Measurements from ENCODE around the gene S1PR3. TPM values are rescaled to one million over a fixed set of nuclear protein-coding genes. Genes with fewer than 3 reads are reported as not detected.

S1PR3 gene
- total RNA-seq, 1 donor from 2014 or later, result 0.22 TPM

DNA sequence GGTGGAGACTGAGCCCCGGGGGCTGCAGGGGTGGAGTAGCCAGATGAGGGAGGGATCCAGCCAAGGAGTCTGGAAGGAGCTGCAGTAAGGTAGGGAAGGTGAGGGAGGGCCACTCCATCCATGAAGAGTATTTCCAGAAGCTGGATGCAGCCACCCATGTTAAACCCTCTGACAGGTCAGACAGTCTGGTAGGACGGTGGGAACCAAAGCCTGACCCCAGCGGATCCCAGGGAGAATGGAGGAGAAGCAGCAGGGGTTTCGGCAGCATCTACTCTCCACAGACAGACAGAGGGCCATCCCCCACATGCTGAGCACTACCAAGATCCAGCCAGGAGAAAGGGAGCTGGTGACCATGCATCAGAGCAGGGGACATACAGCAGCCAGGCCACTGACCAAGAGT lies 22.5 kb upstream of the S1PR3 start:
- intact Hi-C loops (cut with micrococcal nuclease), result no loop called here

DNA sequence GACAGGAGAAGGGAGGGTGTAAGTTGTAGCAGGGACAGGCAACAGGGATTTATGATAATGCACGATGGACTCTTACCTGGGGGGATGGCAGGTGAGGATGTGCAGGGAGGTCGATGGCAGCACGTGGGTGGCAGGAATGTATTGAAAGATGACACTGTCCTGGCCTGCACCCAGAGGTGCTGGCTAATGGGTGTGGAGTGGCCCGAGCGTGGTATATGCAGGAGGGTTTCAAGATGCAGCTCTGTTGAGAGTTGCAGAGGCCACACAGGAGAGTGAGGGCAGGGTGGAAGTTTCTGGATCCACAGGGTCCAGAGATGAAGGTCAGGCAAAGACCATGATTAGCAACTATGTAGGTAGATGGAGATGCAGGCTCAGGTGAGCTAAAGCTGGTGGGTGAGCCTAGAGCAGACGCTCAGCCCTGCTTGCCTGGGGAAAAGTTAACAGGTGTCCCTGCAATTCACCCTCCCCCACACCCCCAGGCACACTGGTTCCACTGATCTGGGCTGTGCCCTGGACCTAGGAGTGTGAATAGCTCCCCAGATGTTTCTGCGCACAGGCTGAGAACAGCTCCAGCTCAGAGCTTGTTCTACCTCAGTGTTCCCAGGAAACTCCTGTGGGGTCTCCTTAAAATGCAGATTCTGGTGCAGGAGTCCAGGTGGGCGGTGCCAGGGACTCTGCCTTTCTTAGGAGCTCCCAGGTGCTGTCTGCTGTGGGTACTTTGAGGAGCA lies 21.5 kb upstream of the S1PR3 start:
- intact Hi-C loops (cut with micrococcal nuclease), result no loop called here

DNA sequence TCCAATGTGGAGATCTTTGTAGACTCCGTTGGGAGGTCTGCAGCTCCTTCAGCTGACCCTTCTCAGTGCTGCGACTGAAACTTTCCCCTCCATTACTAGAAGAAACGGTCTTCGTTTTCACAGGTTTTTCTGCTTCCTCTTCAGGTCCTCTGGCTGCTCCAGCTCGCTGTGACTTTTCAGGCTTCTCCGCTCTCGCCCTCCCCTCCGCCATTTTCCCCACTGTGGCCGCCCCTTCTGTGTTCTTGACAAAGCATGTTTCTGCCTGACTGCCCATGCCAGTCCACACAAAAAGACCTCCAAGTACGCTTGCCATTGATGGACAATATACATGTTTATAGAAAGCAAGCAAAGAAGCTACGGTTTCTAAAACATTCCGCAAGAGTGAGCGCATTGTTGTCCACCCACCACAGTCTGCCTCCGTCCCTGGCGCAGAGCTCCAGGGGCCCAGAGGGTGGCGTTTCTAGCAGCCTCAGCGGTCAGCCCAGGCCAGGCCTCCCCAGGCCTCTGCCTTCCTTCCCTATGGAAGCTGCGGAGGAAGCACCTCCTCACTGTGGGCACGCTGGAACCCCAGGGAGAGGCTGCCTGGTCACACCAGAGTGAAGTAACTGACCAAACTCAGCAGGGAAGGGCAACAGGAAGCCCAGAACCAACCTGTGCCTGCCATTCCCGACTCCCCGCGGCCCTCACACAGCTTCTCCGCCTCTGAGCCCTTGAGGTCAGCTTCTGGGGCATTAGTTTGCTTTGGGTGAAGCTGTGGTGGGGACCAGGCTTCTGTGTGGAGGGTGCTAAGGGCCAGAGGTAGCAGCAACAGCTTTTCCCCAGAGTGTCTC lies 19.9 kb upstream of the S1PR3 start:
- intact Hi-C loops (cut with micrococcal nuclease), result no loop called here

DNA sequence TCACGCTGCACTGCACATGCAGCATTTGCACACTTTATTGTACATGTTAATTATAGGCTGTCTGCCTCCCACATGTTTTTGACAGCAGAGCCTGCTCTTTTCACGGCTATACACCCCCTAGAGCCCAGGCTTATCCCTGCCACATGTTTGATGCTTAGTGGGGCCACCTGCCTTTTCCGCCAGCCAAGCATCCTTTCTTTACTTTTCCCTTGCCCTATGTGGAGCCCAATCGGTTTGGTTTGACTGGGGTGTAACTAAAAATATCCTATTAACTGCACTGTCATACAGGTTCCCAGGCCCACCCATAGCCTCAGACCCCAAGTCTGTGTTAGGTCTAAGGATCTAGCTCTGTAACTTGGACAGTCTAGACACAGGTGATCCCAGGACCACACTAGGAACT lies 18.9 kb upstream of the S1PR3 start:
- intact Hi-C loops (cut with micrococcal nuclease), result no loop called here

DNA sequence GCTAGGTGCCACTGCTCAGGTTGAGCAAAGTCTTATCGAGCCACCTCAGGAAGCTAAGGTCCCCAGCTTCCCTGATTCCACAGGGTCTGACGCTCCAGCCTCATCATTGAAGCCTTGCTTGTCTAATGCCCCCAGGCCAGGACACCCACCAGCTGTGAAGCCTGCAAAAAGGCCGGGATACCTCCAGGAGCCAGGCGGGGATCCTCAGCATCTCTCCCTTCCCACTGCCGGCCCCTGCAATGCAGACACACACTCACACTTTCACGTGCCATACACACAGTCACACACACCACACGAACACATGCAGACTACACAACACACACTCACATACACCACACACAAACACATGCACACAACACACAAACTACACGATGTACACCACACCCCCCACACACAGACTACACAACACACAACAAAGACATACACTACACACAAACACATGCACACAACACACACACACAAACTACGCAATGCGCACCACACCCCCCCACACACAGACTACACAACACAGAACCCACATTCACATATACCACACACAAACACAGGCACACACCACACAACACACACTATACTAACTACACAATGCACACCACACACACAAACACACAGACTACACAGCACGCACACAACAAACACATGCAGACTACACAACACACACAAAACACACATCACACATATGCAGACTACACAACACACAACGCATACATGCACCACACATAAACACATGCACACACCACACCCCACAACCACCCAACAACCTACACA lies 17.8 kb upstream of the S1PR3 start:
- intact Hi-C loops (cut with micrococcal nuclease), result no loop called here

DNA sequence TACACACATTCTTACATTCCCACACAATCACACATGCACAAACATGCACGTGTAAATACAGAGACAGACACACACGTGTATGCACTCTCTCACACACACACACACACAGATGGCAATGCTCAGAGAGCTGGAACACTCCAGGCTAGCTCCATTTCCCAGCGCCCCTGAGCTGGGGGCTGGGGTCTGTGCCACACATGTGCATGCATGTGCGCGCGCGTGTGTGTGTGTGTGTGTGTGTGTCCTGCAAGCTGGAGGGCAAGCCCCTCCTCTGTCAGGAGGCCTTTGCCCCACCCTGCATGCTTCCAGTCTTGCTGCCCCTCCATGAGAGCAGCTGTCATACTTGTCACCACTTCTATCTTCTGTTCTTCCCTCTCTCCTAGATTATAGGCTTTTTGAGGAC lies 16.6 kb upstream of the S1PR3 start:
- intact Hi-C loops (cut with micrococcal nuclease), result no loop called here

DNA sequence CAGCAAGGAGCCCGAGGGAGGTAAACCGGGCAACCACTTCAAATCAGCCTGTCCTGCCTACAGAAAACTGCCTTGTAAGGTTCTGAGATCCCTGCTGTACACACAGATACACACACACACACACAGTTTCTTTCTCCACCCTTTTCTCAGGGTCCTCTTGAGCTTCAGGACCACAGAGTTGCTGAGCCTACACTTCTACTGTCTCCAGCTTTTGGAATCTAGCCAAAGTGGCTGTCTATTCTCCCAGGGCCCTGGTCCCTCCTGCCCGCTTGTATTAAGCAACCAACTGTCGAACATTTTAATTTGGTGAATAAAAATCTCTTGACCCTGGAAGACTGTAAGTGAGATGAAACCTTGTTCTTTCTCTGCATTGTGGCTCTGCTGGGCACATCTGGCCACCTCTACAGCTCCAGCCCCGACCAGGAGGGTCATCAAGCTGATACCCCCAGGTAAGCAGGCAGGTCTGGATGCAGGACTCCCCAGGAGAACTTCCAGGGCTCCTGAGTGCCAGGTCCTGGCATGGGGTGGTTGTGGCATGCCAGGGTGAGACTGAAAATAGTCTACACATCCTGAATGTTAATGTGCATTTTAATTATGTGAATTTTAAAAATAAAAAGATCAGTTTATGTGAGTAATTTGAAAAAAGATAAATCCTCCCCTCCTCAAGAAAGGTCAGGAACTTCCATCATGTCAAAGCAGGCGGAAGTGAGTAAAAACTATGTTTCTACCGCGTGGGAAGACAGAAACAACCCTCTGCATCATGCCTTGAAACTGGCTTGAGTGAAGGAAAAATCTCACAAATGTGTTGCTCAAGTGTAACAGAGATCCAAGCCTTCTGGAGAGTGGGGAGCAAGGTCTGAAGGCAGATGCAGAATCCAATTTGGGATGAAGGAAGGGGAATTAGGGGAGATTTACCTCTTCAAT lies 15.0 kb upstream of the S1PR3 start:
- intact Hi-C loops (cut with micrococcal nuclease), result no loop called here

DNA sequence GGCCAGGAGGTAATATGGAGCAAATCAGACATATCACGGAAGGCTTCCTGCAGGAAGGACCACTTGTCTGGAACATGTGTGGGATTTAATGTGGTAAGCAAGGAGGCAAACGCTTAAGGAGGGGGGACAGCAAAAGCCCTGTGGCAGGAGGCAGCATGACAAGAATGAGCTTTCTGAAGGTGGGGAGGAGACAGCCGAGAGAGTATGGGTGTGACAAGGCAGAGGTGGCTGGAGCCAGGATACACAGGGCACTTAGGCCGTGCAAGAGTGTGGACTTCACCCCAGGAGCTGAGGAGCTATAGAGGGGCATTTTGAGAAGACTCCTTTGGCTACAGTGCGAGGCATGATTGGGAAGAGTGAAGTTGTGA lies 14.4 kb upstream of the S1PR3 start:
- intact Hi-C loops (cut with micrococcal nuclease), result no loop called here

DNA sequence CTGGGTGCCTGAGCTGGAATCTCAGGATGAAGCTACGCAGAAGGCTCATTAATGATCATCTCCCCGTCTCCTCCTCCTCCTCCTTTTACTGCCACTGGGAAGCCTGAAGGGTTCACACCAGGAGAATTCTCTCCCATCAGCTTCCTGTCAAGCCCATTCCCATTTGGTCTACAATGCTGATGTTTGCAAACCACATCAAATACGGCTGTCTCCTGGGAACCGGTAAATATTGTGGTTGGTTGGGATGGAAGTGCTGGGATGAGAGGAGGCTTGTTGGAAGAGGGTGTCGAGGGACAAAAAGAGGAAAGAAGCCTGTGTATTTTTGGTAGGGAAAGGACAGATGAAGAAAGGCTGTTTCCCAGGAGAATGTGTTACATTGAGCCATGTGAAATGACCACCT lies 13.2 kb upstream of the S1PR3 start:
- intact Hi-C loops (cut with micrococcal nuclease), result no loop called here

DNA sequence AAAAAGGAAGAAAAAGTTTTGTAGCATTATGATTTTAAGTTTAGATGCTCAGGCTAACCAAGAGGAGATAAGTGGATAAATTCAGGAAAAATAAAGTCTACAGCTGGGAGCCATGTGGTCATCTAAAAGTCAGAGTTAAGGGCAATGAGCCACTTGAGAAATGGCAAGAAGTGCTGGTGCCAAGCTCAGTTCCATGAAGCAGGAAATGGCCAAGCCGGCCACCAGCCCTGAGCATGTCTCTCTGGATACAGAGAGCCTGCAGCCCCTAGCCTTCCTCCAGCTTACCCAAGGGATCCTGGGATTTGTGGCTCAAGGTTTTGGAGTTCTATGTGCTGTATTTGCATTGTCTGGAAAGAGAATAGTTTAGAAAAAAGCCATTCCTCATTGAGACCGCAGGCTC lies 12.2 kb upstream of the S1PR3 start:
- intact Hi-C loops (cut with micrococcal nuclease), result no loop called here

DNA sequence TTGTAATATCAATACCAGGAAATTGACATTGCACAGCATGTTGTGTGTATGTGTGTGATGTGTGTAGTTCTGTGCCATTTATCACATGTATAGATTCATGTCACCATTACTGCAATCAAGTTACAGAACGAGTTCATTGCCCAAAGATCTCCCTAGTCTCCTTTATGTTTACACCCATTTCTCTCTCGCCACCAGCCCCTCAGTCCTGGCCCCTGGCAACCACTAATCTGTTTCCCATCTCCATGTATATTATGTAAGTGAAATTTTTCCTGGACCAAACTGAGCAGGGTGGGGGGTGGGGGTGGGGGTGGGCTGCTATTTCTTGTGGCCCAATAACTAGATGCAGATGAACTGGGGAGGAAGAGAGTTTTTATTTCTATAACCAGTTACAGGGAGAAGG lies 11.5 kb upstream of the S1PR3 start:
- intact Hi-C loops (cut with micrococcal nuclease), result no loop called here

DNA sequence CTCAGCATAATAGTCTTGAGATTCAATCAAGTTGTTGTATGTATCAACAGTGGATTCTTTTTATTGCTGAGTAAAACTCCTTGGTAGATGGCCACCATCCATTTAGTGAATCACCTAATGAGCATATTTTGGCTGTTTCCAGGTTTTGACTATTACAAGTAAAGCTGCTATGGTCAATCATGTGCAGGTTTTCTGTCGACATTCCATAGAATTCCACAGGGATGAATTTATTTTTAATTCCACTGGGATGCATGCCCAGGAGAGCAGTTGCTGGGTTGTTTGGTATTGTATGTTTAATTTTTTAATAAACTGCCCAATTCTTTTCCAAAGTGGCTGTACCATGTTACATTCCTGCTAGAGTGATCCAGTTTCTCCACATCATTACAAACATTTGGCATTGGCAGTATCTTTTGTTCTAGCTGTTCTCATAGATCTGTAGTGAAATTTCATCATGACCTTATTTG lies 10.5 kb upstream of the S1PR3 start:
- intact Hi-C loops (cut with micrococcal nuclease), result no loop called here

DNA sequence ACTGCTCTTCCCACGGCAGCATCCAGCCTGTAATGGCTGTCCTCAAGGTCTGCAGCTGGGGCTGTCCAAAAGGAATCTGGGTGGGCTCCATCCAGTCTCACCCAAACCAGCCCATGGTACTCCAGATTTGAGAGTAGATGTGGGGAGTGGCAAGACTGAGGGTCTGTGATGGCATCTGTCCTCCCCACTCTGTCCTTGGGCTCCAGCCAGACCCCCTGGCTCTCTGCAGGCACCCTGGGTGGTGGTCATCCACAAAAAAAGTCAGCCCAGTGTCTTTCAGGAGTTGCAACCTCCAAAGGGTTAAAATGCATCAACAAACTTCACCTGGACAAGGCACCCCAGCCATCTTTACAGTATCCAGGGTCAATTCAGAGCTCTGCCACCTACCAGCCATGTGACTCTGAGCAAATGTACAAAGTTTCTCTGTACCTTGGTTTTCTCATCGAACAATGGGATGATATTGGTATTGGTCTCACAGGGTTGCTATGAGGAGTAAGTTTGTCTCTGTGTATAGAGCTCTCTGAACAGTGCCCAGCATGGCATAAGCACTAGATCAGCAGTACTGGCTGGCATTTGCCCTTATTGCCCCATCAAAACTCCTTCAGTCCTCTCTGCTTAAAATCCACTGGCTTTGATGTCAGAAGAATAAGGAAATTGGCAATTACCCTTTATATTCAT lies 7.3 kb upstream of the S1PR3 start:
- intact Hi-C loops (cut with micrococcal nuclease), result no loop called here

DNA sequence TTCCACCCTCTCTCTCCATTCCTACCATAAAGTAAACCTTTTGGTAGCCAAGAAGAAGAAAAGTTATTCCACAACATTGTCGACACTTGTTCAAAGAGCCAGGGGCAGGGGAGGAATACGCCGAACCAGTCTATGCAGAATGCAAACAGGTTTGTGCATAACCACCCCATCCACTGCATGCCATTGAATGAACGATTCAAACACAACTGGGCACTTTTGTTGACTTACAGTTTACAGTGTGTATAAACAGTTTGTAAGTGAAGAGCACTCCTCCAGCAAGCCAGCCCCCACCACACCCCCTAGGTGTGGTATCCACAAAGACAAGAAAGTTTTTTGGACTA lies 6.8 kb upstream of the S1PR3 start:
- intact Hi-C loops (cut with micrococcal nuclease), result no loop called here

DNA sequence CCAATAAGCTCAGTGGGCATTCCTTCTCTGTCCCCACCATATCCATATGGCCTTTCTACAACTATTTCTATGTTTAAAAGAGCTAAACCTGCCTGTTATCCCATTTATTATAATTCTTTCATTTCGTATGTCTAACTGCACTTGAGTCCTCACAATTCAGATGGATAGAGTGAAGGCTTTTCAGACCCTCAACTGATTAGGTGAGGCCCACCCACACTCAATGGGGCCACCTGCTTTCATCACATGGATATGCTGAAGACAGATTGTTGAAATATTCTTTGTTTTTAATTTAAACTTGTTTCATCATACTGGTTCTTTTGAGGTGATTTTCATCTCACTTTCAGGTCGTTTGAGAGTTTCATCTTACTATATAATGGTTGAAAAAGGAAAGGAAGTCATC lies 5.7 kb upstream of the S1PR3 start:
- intact Hi-C loops (cut with micrococcal nuclease), result loop anchor here (5.0 kb wide), 2 partner anchors 448 to 1033 kb away; partner anchors contain the start of gene NXNL2

DNA sequence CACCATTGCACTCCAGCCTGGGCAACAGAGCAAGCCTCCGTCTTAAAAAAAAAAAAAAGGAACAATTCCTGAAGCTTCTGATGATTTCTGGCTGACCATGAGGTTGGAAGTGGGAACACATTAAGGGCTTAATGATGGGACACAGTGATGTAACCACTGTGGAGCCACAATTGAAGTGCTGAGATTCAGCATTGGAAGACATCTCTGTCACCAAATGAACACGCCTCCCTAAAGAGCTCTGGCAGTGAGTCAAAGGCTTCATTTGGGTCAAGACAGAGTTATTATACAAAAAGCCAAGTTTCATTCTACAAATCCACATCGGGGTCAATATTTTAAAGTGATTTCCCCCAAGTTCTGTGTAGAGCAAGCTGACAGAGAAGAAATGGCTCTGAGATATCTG lies 4.5 kb upstream of the S1PR3 start:
- intact Hi-C loops (cut with micrococcal nuclease), result loop anchor here (5.0 kb wide), 2 partner anchors 449 to 1034 kb away; partner anchors contain the start of gene NXNL2

DNA sequence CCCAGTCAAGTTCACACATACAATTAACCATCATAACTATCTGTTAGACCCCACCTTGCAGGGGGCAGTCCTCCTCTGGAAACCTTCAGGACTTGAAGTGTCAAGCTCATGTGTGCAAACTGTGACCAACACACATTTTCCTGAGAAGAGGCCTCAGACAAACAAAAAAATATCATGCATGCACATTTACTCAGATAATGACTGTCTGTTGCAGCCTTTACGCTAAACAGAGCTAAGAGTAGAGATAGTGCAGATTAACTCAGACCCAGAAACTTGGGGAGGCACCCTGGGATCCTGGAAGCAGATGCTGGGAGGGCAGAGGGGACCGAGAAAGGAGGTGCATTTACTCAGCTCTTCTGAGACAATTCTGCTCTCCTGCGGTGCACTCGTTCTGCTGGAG lies 3.6 kb upstream of the S1PR3 start:
- intact Hi-C loops (cut with micrococcal nuclease), result loop anchor here (5.0 kb wide), 2 partner anchors 450 to 1035 kb away; partner anchors contain the start of gene NXNL2

DNA sequence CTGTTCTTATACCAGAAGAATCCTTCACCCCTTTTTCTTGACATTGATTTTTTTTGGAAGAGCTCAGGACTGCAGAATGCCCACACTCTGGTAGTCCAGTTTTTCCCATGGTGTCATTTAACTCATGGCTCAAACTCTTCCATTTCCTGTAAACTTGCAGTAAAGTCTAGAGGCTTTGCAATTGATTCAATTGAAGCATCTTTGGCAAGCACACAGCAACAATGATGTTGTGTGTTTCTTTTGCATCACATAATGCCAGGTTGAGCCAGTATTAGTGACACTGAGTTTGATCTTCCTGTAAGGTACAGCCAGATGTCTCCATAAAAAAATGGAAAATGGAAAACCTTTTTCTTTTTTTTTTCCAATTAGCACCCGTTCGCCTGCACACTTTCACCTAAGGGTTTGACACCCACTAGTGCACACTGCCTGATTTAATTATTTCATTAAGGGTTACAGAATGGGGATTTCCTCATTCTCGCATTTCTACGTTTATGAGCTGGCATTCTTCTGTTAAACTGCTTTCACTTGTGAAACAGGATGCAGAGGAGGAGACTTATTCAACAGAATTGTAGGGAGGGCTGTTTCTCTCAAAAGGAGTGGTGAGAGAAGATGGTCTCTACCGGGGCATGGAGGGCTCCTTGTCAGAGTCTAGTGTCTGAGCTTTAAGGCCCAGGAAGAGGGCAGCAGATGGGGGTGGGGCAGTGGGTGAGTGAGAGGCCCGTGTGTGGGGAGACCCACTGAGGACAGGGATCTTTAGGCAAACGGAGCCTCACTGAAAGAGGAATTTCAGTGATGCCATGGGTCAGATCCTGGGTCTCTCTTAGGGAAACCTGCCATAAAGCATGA lies 2.2 kb upstream of the S1PR3 start:
- intact Hi-C loops (cut with micrococcal nuclease), result loop anchor here (1.0 to 5.0 kb wide), 3 partner anchors 154 to 1037 kb away; partner anchors contain the start of gene NXNL2

DNA sequence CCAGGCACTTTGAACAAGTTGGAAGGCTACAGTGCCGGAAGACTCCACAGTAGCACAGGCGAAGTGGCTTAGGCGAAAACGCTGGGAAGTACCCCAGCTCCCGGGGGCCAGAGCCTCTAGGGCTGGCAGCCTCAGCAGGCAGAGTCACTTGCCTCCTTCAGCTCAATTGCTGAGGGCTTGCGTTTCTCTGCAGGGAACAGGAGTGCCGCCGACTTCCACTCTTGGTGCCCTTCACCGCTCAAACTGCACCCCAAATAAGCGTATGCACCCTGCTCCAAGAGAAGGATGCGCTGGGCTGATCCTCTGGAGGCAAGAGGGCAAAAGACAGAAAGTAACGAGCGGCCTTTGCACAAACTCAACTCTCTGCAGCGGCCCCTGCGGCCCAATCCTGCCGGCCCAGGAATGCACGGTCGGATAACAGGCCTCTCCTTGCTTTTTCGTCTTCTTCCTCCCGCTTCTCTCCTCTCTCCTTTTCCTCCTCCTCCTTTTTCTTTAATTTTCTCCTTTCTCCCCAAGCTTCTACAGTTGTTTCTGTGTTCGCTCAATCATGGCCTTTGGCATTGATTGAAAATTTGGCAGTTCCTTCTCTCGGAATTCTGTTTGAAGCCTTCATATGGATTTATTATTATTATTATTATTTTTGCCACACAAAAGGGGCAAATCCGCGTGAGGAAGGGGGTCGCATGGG lies 1.1 kb upstream of the S1PR3 start:
- intact Hi-C loops (cut with micrococcal nuclease), result no loop called here

All from T-helper 1 cell treated with Interleukin-12 subunit alpha and Interleukin-12 subunit beta and Interleukin-4 antibody, amounts not matched to agents 30 ng/mL and 1 ng/mL, for 36 hours (primary cell).